ENCODE measurements around the gene ARF6. TPM values are rescaled to one million over a fixed set of nuclear protein-coding genes. Genes with fewer than 3 reads are reported as not detected.

ARF6 gene
- total and polyA plus RNA-seq, 9 of the 15 experiments (the other 6 are each of a cell fraction or from before 2014, with no cell fraction given): 15.3 to 35.2 (median 24.9) TPM

- Histone ChIP-seq H3K9me1 (ENCODE audit: control insufficient read depth, insufficient read depth, low read length) (no peaks in the 10 kb centered on the region), H3K36me3 (ENCODE audit: control insufficient read depth, insufficient read depth, low read length) (no peaks in the 10 kb centered on the region), H3K79me2 (ENCODE audit: control insufficient read depth, insufficient read depth, low read length) (no peaks in the 10 kb centered on the region), H2AFZ (ENCODE audit: low read depth, low read length) (no peak overlapping the region), H3K27ac (ENCODE audit: extremely low read depth, low read depth, low read length) (no peak overlapping the region), H3K27me3 (ENCODE audit: control insufficient read depth in 2 of 2, insufficient read depth in 2 of 2, low read length in 2 of 2) (no peaks in the 10 kb centered on the region), H3K4me2 (ENCODE audit: insufficient read depth, low read length) (no peak overlapping the region), H3K4me3 (no peak overlapping the region), H3K4me1 (replicated peaks in 1 of 2; ENCODE audit: control insufficient read depth in 2 of 2, insufficient read depth in 2 of 2, low read length in 2 of 2) (no peaks in the 10 kb centered on the region), H3K9ac (ENCODE audit: insufficient read depth in 1 of 2, low read depth in 2 of 2, low read length in 2 of 2) (no peak overlapping the region), H3K9me3 (replicated peaks; ENCODE audit: control insufficient read depth, insufficient read depth, low read depth, low read length) (no peaks in the 10 kb centered on the region), H4K20me1 (replicated peaks; ENCODE audit: control insufficient read depth, insufficient read depth, low read length) (no peaks in the 10 kb centered on the region)
- TF ChIP-seq SMARCA5 (IDR thresholded peaks at IDR 0.05) (no peak), JUN (IDR thresholded peaks at IDR 0.05; ENCODE audit: borderline replicate concordance, low read depth, low read length) (no peak), JUN (CRISPR knock-in tag; IDR thresholded peaks at IDR 0.05; ENCODE audit: borderline replicate concordance) (no peak), SUPT5H (IDR thresholded peaks at IDR 0.05) (no peak), HNRNPLL (IDR thresholded peaks at IDR 0.05; ENCODE audit: low read depth, low read length, poor library complexity, severe bottlenecking) (no peak), ZBTB5 (IDR thresholded peaks at IDR 0.05) (no peak), CBX1 (IDR thresholded peaks at IDR 0.05; ENCODE audit: low read depth) (no peak), HMGXB4 (CRISPR knock-in tag; IDR thresholded peaks at IDR 0.05) (no peak), CBFA2T2 (conservative IDR thresholded peaks at IDR 0.05) (no peak)
- FAIRE-seq (no peak), ATAC-seq (no peak), DNase-seq (ENCODE audit: extremely low read depth in 1 of 4, low spot score in 3 of 4) (no peak)
- ChIA-PET POLR2A (no interaction called here), CTCF (ENCODE audit: low intra/inter-chr PET ratio) (no interaction called here)
- 28% methylated on average over 2 of the region's 2 CpGs for WGBS (ENCODE audit: insufficient coverage, low coverage, missing lambda C conversion rate)
- in situ Hi-C loops (cut with MboI): no loop called here
- no TSS peak for BruUV-seq (replicated peaks)
- intact Hi-C loops (cut with micrococcal nuclease): no loop called here
Observed at GRCh38 chr14:49926803-49927202, 33.9 kb downstream of the ARF6 start.

All from K562 (cell line).